GM23248 (cell line): ENCODE measurements around the gene SHC1. TPM values are rescaled to one million over a fixed set of nuclear protein-coding genes. Genes with fewer than 3 reads are reported as not detected.

Source experiments
- DNase-seq: peaks from one replicate; pipeline ENCODE4 v3.0.0-alpha.2; 2015
- H2AFZ ChIP-seq: fragments of 200-600 bp; sonication (generic); 2 replicates; pipeline ENCODE4 v1.6.1; 2016; ENCODE audit warnings: antibody characterized with exemption
- H3F3A ChIP-seq: fragments of 200-600 bp; sonication (generic); 2 replicates; pipeline ENCODE4 v1.6.1; 2016; ENCODE audit warnings: mild to moderate bottlenecking, antibody characterized with exemption, mixed run types; ENCODE audit not compliant: insufficient read depth
- H3K27ac ChIP-seq: fragments of 200-600 bp; sonication (generic); 2 replicates; pipeline ENCODE4 v1.5.1; 2016; ENCODE audit warnings: mild to moderate bottlenecking
- H3K27me3 ChIP-seq: fragments of 200-600 bp; sonication (generic); replicated peaks from 2 replicates; pipeline ENCODE4 v1.6.1; 2016; ENCODE audit warnings: mild to moderate bottlenecking; ENCODE audit not compliant: insufficient read depth
- H3K36me3 ChIP-seq: fragments of 200-600 bp; sonication (generic); 2 replicates; pipeline ENCODE4 v1.6.1; 2016; ENCODE audit warnings: low read depth, mild to moderate bottlenecking
- H3K4me1 ChIP-seq: fragments of 200-600 bp; sonication (generic); 2 replicates; pipeline ENCODE4 v1.6.1; 2016; ENCODE audit warnings: mild to moderate bottlenecking; ENCODE audit not compliant: insufficient read depth
- H3K4me2 ChIP-seq: fragments of 200-600 bp; sonication (generic); one replicate; pipeline ENCODE4 v1.6.1; 2016; ENCODE audit warnings: mild to moderate bottlenecking; ENCODE audit not compliant: unreplicated experiment
- H3K4me3 ChIP-seq: fragments of 200-600 bp; sonication (generic); 2 replicates; pipeline ENCODE4 v1.5.1; 2016; ENCODE audit warnings: mild to moderate bottlenecking
- H3K79me2 ChIP-seq: fragments of 200-600 bp; sonication (generic); 2 replicates; pipeline ENCODE4 v1.6.1; 2016; ENCODE audit warnings: mild to moderate bottlenecking; ENCODE audit not compliant: insufficient read depth
- H3K9ac ChIP-seq: fragments of 200-600 bp; sonication (generic); 2 replicates; pipeline ENCODE4 v1.6.1; 2016; ENCODE audit warnings: mild to moderate bottlenecking
- H3K9me2 ChIP-seq: fragments of 200-600 bp; sonication (generic); 2 replicates; pipeline ENCODE4 v1.6.1; 2016; ENCODE audit warnings: mixed run types, mild to moderate bottlenecking, moderate library complexity; ENCODE audit not compliant: insufficient read depth
- H3K9me3 ChIP-seq: fragments of 200-600 bp; sonication (generic); one replicate; pipeline ENCODE4 v1.6.1; 2017; ENCODE audit warnings: low read depth
- H4K20me1 ChIP-seq: fragments of 200-600 bp; sonication (generic); 2 replicates; pipeline ENCODE4 v1.6.0; 2016; ENCODE audit not compliant: insufficient read depth
- EZH2 ChIP-seq: fragments of 200-600 bp; sonication (generic); IDR thresholded peaks from 2 replicates; pipeline ENCODE4 v1.6.1; 2018; ENCODE audit warnings: antibody characterized with exemption, mild to moderate bottlenecking; ENCODE audit not compliant: insufficient read depth, poor library complexity, severe bottlenecking
- EZH2phosphoT487 ChIP-seq: fragments of 200-600 bp; sonication (generic); IDR thresholded peaks from 2 replicates; pipeline ENCODE4 v1.6.1; 2018; ENCODE audit warnings: antibody characterized with exemption, moderate library complexity, mild to moderate bottlenecking, low read depth; ENCODE audit not compliant: insufficient read depth
- WGBS, 2 experiments: methylation state at CpG; one replicate each; pipeline ENCODE4 v1.1.6; 2015 to 2017; ENCODE audit warnings: low lambda C conversion rate in 2 of 2, low coverage in 1 of 2; ENCODE audit errors: missing lambda C conversion rate in 2 of 2; 5-methylcytosine and 5-hydroxymethylcytosine counted together
- in situ Hi-C: fragments of 300-500 bp; cut with MboI; formaldehyde crosslinking; loops from 2 replicates; pipeline ENCODE4 v1.15.0; 2020
- polyA plus RNA-seq: library from polyadenylated mRNA; unstranded; fragments of >200 nt; fragmentation: Nextera tagmentation; extraction: Ambion mirVana; gene quantifications from 2 replicates; pipeline ENCODE4 v1.2.1, GENCODE V29; 2016
- total RNA-seq: library from RNA; depleted of rRNA; stranded (reverse); fragments of >200 nt; shearing (Covaris generic); gene quantifications from 2 replicates; pipeline ENCODE4 v1.2.3, GENCODE V29; 2014

The SHC1 gene
- total and polyA plus RNA-seq, 2 experiments from 2014 or later, result 278 to 319 TPM

DNA sequence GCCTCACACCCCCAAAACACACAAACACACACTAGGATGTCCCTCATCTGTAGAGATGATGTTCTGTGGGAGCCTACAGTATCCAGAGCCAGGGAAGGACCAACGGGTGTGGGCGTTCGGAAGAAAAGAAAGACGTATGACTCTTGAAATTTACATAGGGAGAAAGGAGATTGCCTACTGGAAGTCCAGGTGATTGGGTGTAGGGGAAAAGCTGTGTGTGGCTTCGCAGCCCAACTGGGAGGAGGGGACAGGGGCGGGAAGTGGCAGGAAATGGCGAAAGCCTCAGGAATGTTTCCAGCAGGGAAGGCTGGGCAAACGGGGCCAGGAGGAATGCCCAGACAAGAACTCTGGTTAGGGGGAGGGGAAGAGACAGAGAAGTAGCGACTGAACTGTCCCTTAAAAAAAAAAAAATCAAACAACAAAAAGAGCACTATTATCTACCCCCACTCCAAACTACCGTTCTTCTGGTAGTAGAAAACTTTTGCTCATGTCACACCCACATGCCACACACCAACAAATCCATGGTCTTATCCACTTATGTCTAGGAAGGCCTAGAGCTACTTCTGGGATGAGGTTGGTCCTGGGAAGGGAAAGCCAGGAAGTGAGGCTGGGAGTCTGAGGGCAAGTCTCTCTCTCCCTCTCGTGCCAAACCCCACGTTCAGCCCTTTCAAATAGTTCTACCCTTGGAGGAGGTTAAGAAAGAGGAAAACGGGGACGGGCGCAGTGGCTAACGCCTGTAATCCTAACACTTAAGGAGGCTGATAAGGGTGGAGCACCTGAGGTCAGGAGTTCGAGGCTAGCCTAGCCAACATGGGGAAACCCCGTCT, 2.2 kb upstream of the SHC1 start:
- H3K36me3 ChIP-seq, result peaks cover 5% of the 10 kb centered on the region; the same call in 1 of the 2 replicates
- no peaks in the 10 kb centered on the region for H4K20me1 ChIP-seq
- H3K27ac ChIP-seq, result peak overlapping the region; percentile 99
- H3K4me2 ChIP-seq, result peak overlapping the region; percentile 96
- H3K27me3 ChIP-seq, result no peaks in the 10 kb centered on the region
- H2AFZ ChIP-seq, result 0 out of 2 replicates have a peak overlapping the region, but pooled peaks have one; percentile 1
- H3F3A ChIP-seq, result peaks cover 48% of the 10 kb centered on the region
- peaks cover 53% of the 10 kb centered on the region for H3K79me2 ChIP-seq
- no peaks in the 10 kb centered on the region for H3K9me3 ChIP-seq
- H3K9me2 ChIP-seq, result no peaks in the 10 kb centered on the region
- peak overlapping the region; percentile 98 for H3K9ac ChIP-seq
- 6 to 8% methylated on average over 17 to 18 of the region's 18 CpGs for whole genome bisulfite sequencing, 2 experiments
- in situ Hi-C loops, result no loop called here
- peaks cover 41% of the 10 kb centered on the region for H3K4me1 ChIP-seq
- H3K4me3 ChIP-seq, result peak overlapping the region; percentile 82
- peak; percentile 91 for DNase-seq
- TF ChIP-seq EZH2phosphoT487, result no peak
- no peak for TF ChIP-seq EZH2

DNA sequence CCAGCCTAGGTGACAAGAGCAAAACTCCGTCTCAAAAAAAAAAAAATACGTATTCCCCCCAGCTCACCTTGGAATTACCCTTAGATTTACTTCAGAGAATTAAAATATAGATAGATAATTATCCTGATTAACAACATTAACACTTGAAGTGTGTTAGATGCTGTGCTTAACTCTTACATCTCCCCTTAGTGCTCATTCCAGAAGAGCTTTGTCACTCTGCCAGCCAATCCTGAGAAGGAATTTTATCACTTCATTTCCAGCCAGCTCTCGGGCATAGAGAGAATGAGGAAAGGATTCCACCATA, 1.6 kb upstream of the SHC1 start:
- in situ Hi-C loops, result no loop called here
- Histone ChIP-seq H3K4me2 (peak overlapping the region; percentile 96), H3K4me1 (peaks cover 41% of the 10 kb centered on the region), H3K9ac (peak overlapping the region; percentile 98), H2AFZ (no peak overlapping the region), H3K9me2 (no peaks in the 10 kb centered on the region), H3F3A (peaks cover 52% of the 10 kb centered on the region), H3K27me3 (no peaks in the 10 kb centered on the region), H3K4me3 (peak overlapping the region; percentile 82), H3K9me3 (no peaks in the 10 kb centered on the region), H3K79me2 (peaks cover 53% of the 10 kb centered on the region), H3K36me3 (peaks cover 5% of the 10 kb centered on the region; the same call in 1 of the 2 replicates), H3K27ac (peak overlapping the region; percentile 99), H4K20me1 (no peaks in the 10 kb centered on the region)
- 57 to 65% methylated on average over 3 of the region's 3 CpGs for WGBS, 2 experiments
- no peak for DNase-seq
- TF ChIP-seq EZH2, result no peak
- no peak for TF ChIP-seq EZH2phosphoT487

DNA sequence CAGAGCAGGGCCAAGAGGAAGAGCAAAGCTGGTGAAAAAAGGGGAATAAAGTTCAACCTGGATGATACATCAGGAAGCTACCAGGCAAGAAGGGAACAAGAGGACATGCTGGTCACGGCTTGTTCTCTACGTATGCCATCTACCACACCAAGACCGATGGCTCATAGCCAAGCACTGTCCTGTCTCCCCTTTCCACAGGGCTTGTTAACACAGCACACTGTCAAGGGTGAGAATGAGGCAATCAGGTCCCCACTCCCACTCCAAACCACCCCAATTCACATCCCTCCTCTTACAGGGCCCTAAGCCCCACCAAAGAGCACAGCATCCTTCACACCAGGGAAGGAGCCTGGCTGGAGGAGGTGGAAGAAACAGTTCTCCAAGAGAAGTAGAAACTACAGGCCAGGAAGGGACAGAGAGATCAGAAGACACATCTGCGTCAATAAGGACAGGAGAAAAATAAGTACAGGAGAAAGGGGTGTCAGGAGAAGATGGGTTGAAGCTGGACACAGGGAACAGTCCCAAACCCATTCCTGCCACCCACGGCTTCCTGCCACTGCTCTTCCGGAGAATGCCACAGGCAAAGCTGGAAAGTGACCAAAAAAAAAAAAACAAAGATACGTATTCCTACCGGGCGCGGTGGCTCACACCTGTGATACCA, 923 bp upstream of the SHC1 start:
- Histone ChIP-seq H3F3A (peaks cover 53% of the 10 kb centered on the region), H3K27ac (peak overlapping the region; percentile 99), H3K9ac (peak overlapping the region; percentile 98), H4K20me1 (no peaks in the 10 kb centered on the region), H3K9me2 (no peaks in the 10 kb centered on the region), H3K4me2 (peak overlapping the region; percentile 96), H3K9me3 (no peaks in the 10 kb centered on the region), H3K79me2 (peaks cover 53% of the 10 kb centered on the region), H3K27me3 (no peaks in the 10 kb centered on the region), H3K36me3 (peaks cover 9% of the 10 kb centered on the region; the same call in 1 of the 2 replicates), H3K4me1 (peaks cover 36% of the 10 kb centered on the region), H2AFZ (no peak overlapping the region), H3K4me3 (peak overlapping the region; percentile 82)
- TF ChIP-seq EZH2phosphoT487 (no peak), EZH2 (no peak)
- 44 to 47% methylated on average over 10 of the region's 10 CpGs for WGBS, 2 experiments
- peak; percentile 73 for DNase-seq
- in situ Hi-C loops, result no loop called here

DNA sequence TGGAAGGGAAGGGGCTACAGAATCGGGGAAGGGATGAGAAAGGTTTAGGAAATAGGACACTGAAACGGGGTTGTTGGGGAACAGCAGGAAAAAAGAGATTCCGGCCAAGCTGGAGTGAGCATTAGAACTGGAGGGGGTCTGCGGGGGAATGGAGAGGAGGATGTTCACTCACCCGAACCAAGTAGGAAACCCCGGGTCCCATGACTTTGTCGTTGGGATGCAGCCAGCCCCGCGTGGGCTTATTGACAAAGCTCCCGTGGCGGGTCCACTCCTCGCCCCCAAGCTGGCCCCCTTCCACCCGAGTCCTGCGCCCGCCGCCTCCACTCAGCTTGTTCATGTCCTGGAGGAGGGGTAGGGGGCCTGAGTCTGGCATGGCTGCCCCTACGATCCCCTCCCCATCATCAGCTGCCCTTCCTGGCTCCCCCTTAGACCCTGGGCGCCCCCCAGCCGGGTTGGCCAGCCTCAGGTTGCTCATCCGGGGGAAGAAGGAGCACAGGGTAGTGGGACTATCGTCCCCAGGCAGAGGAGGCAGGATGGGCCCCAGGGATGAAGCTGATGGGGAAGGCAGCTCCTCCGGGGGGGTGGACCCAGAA, 591 bp downstream of the SHC1 start:
- in situ Hi-C loops, result no loop called here
- no peak for TF ChIP-seq EZH2phosphoT487
- TF ChIP-seq EZH2, result no peak
- Histone ChIP-seq H3K4me3 (peak overlapping the region; percentile 82), H3K9ac (peak overlapping the region; percentile 98), H3K4me2 (peak overlapping the region; percentile 96), H3K9me3 (no peaks in the 10 kb centered on the region), H4K20me1 (no peaks in the 10 kb centered on the region), H3K4me1 (peaks cover 30% of the 10 kb centered on the region), H3K36me3 (peaks cover 24% of the 10 kb centered on the region), H3K79me2 (peaks cover 57% of the 10 kb centered on the region), H3F3A (peaks cover 46% of the 10 kb centered on the region), H2AFZ (no peak overlapping the region), H3K9me2 (no peaks in the 10 kb centered on the region), H3K27ac (peak overlapping the region; percentile 99), H3K27me3 (no peaks in the 10 kb centered on the region)
- WGBS, 2 experiments, result 4 to 6% methylated on average over 5 to 17 of the region's 22 CpGs
- DNase-seq, result peak; percentile 35
